Stimulated activated CD8-positive, alpha-beta memory T cell treated with anti-CD3 and anti-CD28 coated beads, Interleukin-7, amount 100 ng/mL, for 48 hours (primary cell): ENCODE measurements around the gene CCDC117.

Experiments
- DNase-seq, 2 donors: peaks; one replicate each; pipeline ENCODE4 v3.0.0-alpha.2; 2020; ENCODE audit warnings: low read depth in 1 of 2; ENCODE audit errors: extremely low read depth in 1 of 2

The CCDC117 gene

GRCh38 chr22:28768701-28769393 lies 3.6 kb upstream of the CCDC117 start:
- DNase-seq, result no peak

- no peak for DNase-seq
Observed at GRCh38 chr22:28769394-28770085, 3.0 kb upstream of the CCDC117 start.

GRCh38 chr22:28771195-28771791 lies 1.2 kb upstream of the CCDC117 start:
- no peak for DNase-seq

- no peak for DNase-seq
Observed at GRCh38 chr22:28773461-28773867, 969 bp downstream of the CCDC117 start.

GRCh38 chr22:28774378-28774777 lies 1.9 kb downstream of the CCDC117 start:
- no peak for DNase-seq

- no peak for DNase-seq
Observed at GRCh38 chr22:28779833-28780232, 7.3 kb downstream of the CCDC117 start.

GRCh38 chr22:28780296-28780695 lies 7.8 kb downstream of the CCDC117 start:
- DNase-seq, result no peak

GRCh38 chr22:28783786-28784671 lies 11.5 kb downstream of the CCDC117 start:
- no peak for DNase-seq

- no peak for DNase-seq
Observed at GRCh38 chr22:28788601-28789000, 16.1 kb downstream of the CCDC117 start.

GRCh38 chr22:28791124-28791523 lies 18.6 kb downstream of the CCDC117 start:
- no peak for DNase-seq

- no peak for DNase-seq
Observed at GRCh38 chr22:28791841-28792490, 19.5 kb downstream of the CCDC117 start.

- no peak for DNase-seq
Observed at GRCh38 chr22:28792491-28793383, 20.2 kb downstream of the CCDC117 start.

- DNase-seq, result no peak
Observed at GRCh38 chr22:28793976-28794584, 21.6 kb downstream of the CCDC117 start.

- DNase-seq, result no peak
Observed at GRCh38 chr22:28795071-28795693, 22.7 kb downstream of the CCDC117 start.

GRCh38 chr22:28795932-28796856 lies 23.7 kb downstream of the CCDC117 start:
- DNase-seq, result no peak

GRCh38 chr22:28798810-28799605 lies 26.5 kb downstream of the CCDC117 start:
- DNase-seq, result no peak
